CD14-positive monocyte (primary cell): ENCODE measurements around the gene CLDN18. TPM values are rescaled to one million over a fixed set of nuclear protein-coding genes. Genes with fewer than 3 reads are reported as not detected.

ENCODE experiments used
- DNase-seq, 3 donors: peaks; one replicate each; pipeline ENCODE4 v3.0.0-alpha.2; 2011 to 2022
- H2AFZ ChIP-seq: 2 replicates; pipeline ENCODE4 v1.6.0; 2012; ENCODE audit warnings: mild to moderate bottlenecking, low read depth, low read length, inconsistent platforms; ENCODE audit not compliant: insufficient read depth, poor library complexity, severe bottlenecking
- H3K27ac ChIP-seq, 2 donors: 1 replicate in 1 of 2; 2 replicates in 1 of 2; pipeline ENCODE4 v1.5.1; 2012 to 2013; ENCODE audit warnings: low read length in 2 of 2, control low read depth in 1 of 2, inconsistent platforms in 1 of 2, low read depth in 1 of 2, mild to moderate bottlenecking in 1 of 2
- H3K27me3 ChIP-seq, 2 donors: one replicate each; pipeline versions ENCODE4 v1.6.0 to v1.6.1; 2011 to 2013; ENCODE audit warnings: low read length in 2 of 2; ENCODE audit not compliant: control insufficient read depth in 2 of 2, insufficient read depth in 2 of 2
- H3K36me3 ChIP-seq, 2 donors: replicated peaks in 1 of 2; 1 replicate in 1 of 2; 2 replicates in 1 of 2; pipeline versions ENCODE4 v1.5.1 to v1.6.1; 2012 to 2013; ENCODE audit warnings: low read length in 2 of 2, control low read depth in 1 of 2, inconsistent platforms in 1 of 2, mild to moderate bottlenecking in 1 of 2; ENCODE audit not compliant: insufficient read depth in 2 of 2, control insufficient read depth in 1 of 2
- H3K4me1 ChIP-seq, 2 donors: 1 replicate in 1 of 2; 2 replicates in 1 of 2; pipeline versions ENCODE4 v1.5.1 to v1.6.1; 2012 to 2013; ENCODE audit warnings: low read length in 2 of 2, control low read depth in 1 of 2, inconsistent platforms in 1 of 2, mild to moderate bottlenecking in 1 of 2, moderate library complexity in 1 of 2; ENCODE audit not compliant: insufficient read depth in 2 of 2, control insufficient read depth in 1 of 2
- H3K4me2 ChIP-seq: replicated peaks from 2 replicates; pipeline ENCODE3; 2012; ENCODE audit warnings: low read length, moderate library complexity, mild to moderate bottlenecking; ENCODE audit not compliant: poor library complexity, severe bottlenecking; ENCODE audit errors: extremely low read depth
- H3K4me3 ChIP-seq, 3 experiments: fragments of 200-600 bp in 1 of 3; sonication (generic) in 1 of 3; replicated peaks in 1 of 3; 1 replicate in 2 of 3; 2 replicates in 1 of 3; pipeline ENCODE4 v1.5.1; 2011 to 2013; ENCODE audit warnings: low read length in 3 of 3, mild to moderate bottlenecking in 3 of 3, control low read depth in 2 of 3, low read depth in 2 of 3, inconsistent platforms in 1 of 3, moderate library complexity in 1 of 3
- H3K79me2 ChIP-seq: 2 replicates; pipeline ENCODE4 v1.6.0; 2012; ENCODE audit warnings: mild to moderate bottlenecking, control low read depth, inconsistent platforms, low read length, moderate library complexity; ENCODE audit not compliant: insufficient read depth
- H3K9ac ChIP-seq: 2 replicates; pipeline ENCODE4 v1.6.0; 2017; ENCODE audit warnings: low read length, mild to moderate bottlenecking; ENCODE audit not compliant: insufficient read depth, poor library complexity, severe bottlenecking
- H3K9me3 ChIP-seq, 2 donors: replicated peaks in 1 of 2; 1 replicate in 1 of 2; 2 replicates in 1 of 2; pipeline versions ENCODE4 v1.5.1 to v1.6.1; 2012 to 2013; ENCODE audit warnings: low read length in 2 of 2, control low read depth in 1 of 2; ENCODE audit not compliant: control insufficient read depth in 1 of 2, insufficient read depth in 1 of 2
- H4K20me1 ChIP-seq: 2 replicates; pipeline ENCODE4 v1.6.0; 2012; ENCODE audit warnings: mild to moderate bottlenecking, low read length, control low read depth, moderate library complexity; ENCODE audit not compliant: insufficient read depth
- H3K27ac Mint-ChIP-seq, 7 donors: one replicate each; pipeline ENCODE4 v1.8.0; 2020; ENCODE audit warnings: mild to moderate bottlenecking in 7 of 7, mixed read lengths in 7 of 7, moderate library complexity in 6 of 7, inconsistent platforms in 2 of 7
- H3K27me3 Mint-ChIP-seq, 3 donors: one replicate each; pipeline ENCODE4 v1.8.0; 2021 to 2022; ENCODE audit warnings: low read depth in 3 of 3, mild to moderate bottlenecking in 3 of 3, mixed read lengths in 3 of 3, moderate library complexity in 3 of 3, inconsistent platforms in 1 of 3
- H3K36me3 Mint-ChIP-seq, 2 donors: one replicate each; pipeline ENCODE4 v1.8.0; 2020; ENCODE audit warnings: mixed read lengths in 2 of 2, inconsistent platforms in 1 of 2, mild to moderate bottlenecking in 1 of 2
- H3K4me1 Mint-ChIP-seq: one replicate; pipeline ENCODE4 v1.8.0; 2020; ENCODE audit warnings: mild to moderate bottlenecking, mixed read lengths
- H3K4me3 Mint-ChIP-seq, 2 donors: one replicate each; pipeline ENCODE4 v1.8.0; 2020; ENCODE audit warnings: mild to moderate bottlenecking in 2 of 2, mixed read lengths in 2 of 2, moderate library complexity in 1 of 2
- H3K9me3 Mint-ChIP-seq, 7 donors: one replicate each; pipeline ENCODE4 v1.8.0; 2020 to 2022; ENCODE audit warnings: mixed read lengths in 7 of 7, mild to moderate bottlenecking in 6 of 7, moderate library complexity in 6 of 7, inconsistent platforms in 2 of 7
- WGBS: methylation state at CpG from one replicate; pipeline ENCODE4 v1.1.5; 2013; ENCODE audit warnings: missing lambda C conversion rate; ENCODE audit not compliant: insufficient coverage; 5-methylcytosine and 5-hydroxymethylcytosine counted together
- intact Hi-C, 2 donors: fragments of 100-400 bp; cut with micrococcal nuclease; formaldehyde crosslinking; loops; one replicate each; pipeline versions ENCODE4 v1.15.0 to v1.15.1; 2023
- polyA plus RNA-seq, 3 donors: library from polyadenylated mRNA; depleted of rRNA in 1 of 3; unstranded in 2 of 3; stranded (reverse) in 1 of 3; fragments of 300-500 nt in 2 of 3; fragments of >200 nt in 1 of 3; fragmentation: Illumina TruSeq in 2 of 3; gene quantifications; 1 replicate in 2 of 3; 2 replicates in 1 of 3; pipeline ENCODE4 v1.2.3, GENCODE V29; 2012 to 2021
- TF ChIP-seq, protein P1 (sequence below): fragments of 200-600 bp; IDR thresholded peaks from one replicate; pipeline ENCODE4 v1.8.0; 2022; ENCODE audit warnings: antibody characterized with exemption, mild to moderate bottlenecking

The CLDN18 gene
- polyA plus RNA-seq, 3 donors: not detected

DNA sequence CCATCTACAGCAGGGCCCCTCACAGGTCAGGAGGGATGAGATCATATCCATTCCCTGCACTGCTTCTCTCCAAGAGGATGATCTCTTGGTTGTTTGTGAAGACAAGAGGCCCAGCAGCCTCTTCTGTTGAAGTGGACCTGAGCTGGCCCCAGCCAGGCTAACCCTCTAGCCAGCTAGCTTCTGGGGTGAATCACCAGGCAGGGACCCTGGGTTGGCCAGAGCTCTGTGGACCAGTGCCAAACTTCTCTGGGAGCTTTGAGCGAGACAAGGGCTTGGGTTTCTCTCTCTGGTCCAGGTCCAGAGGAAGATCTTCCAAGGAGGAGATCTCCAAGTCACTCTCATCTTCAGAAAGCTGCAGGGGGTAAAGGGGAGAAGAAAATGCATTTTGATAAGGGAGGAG is 52.7 kb downstream of the CLDN18 start:
- TF ChIP-seq, protein P1, sequence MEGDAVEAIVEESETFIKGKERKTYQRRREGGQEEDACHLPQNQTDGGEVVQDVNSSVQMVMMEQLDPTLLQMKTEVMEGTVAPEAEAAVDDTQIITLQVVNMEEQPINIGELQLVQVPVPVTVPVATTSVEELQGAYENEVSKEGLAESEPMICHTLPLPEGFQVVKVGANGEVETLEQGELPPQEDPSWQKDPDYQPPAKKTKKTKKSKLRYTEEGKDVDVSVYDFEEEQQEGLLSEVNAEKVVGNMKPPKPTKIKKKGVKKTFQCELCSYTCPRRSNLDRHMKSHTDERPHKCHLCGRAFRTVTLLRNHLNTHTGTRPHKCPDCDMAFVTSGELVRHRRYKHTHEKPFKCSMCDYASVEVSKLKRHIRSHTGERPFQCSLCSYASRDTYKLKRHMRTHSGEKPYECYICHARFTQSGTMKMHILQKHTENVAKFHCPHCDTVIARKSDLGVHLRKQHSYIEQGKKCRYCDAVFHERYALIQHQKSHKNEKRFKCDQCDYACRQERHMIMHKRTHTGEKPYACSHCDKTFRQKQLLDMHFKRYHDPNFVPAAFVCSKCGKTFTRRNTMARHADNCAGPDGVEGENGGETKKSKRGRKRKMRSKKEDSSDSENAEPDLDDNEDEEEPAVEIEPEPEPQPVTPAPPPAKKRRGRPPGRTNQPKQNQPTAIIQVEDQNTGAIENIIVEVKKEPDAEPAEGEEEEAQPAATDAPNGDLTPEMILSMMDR: no peak
- no peak for DNase-seq
- Histone ChIP-seq H3K9me3 (no peaks in the 10 kb centered on the region), H3K4me3 (no peak overlapping the region), H3K79me2 (no peaks in the 10 kb centered on the region), H3K27ac (no peak overlapping the region), H3K9ac (no peak overlapping the region), H3K27me3 (no peaks in the 10 kb centered on the region), H3K4me1 (no peaks in the 10 kb centered on the region), H3K36me3 (peaks cover 0 to 20% of the 10 kb centered on the region in 2 donors), H2AFZ (no peak overlapping the region), H4K20me1 (no peaks in the 10 kb centered on the region), H3K4me2 (no peak overlapping the region)
- no peak overlapping the region for H3K4me3 Mint-ChIP-seq
- intact Hi-C loops: loop anchor here in 1 of 2 donors (10.0 kb wide), 1 partner anchor 862 kb away; no protein-coding TSS in a partner anchor
- WGBS: 80% methylated on average over 1 of the region's 1 CpG
- no peaks in the 10 kb centered on the region for H3K9me3 Mint-ChIP-seq
- peaks cover 0 to 2% (median 0%) of the 10 kb centered on the region in 3 donors for H3K27me3 Mint-ChIP-seq
- H3K36me3 Mint-ChIP-seq: peaks cover 12 to 23% of the 10 kb centered on the region in 2 donors
- H3K4me1 Mint-ChIP-seq: peaks cover 10% of the 10 kb centered on the region
- H3K27ac Mint-ChIP-seq: no peak overlapping the region

DNA sequence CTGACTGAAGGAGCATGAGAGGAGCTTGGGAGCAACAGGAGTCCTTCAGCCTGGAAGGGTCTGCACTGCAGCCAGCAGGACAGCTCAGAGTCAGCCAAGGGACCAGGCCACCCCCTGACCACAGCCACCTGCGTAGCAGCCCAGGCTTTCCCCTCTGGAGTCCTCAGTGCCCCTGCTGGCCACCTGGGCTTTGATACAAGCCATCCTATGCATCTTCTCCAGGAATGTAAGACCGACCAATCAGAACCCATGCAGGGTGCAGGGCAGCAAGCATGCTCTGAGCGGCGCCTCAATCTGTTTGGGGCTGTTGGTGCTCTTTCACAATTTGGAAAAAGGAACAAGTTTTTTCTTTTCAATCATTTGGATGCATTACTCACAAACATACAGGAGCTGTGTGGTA is 53.5 kb downstream of the CLDN18 start:
- no peaks in the 10 kb centered on the region for H3K27me3 ChIP-seq
- no peaks in the 10 kb centered on the region for H3K4me1 ChIP-seq
- no peak overlapping the region for H3K27ac Mint-ChIP-seq
- H3K9me3 Mint-ChIP-seq: no peaks in the 10 kb centered on the region
- H3K4me3 Mint-ChIP-seq: no peak overlapping the region
- H3K9me3 ChIP-seq: no peaks in the 10 kb centered on the region
- peaks cover 0 to 20% of the 10 kb centered on the region in 2 donors for H3K36me3 ChIP-seq
- no peaks in the 10 kb centered on the region for H3K79me2 ChIP-seq
- H3K27me3 Mint-ChIP-seq: peaks cover 0 to 2% (median 0%) of the 10 kb centered on the region in 3 donors
- H3K36me3 Mint-ChIP-seq: peaks cover 12 to 27% of the 10 kb centered on the region in 2 donors
- H3K27ac ChIP-seq: no peak overlapping the region
- no peak overlapping the region for H2AFZ ChIP-seq
- TF ChIP-seq, protein P1: no peak
- no peak for DNase-seq
- peaks cover 10% of the 10 kb centered on the region for H3K4me1 Mint-ChIP-seq
- H3K4me2 ChIP-seq: no peak overlapping the region
- 80% methylated on average over 1 of the region's 4 CpGs for WGBS
- no peak overlapping the region for H3K9ac ChIP-seq
- intact Hi-C loops: loop anchor here in 1 of 2 donors (10.0 kb wide), 1 partner anchor 861 kb away; no protein-coding TSS in a partner anchor
- no peak overlapping the region for H3K4me3 ChIP-seq
- no peaks in the 10 kb centered on the region for H4K20me1 ChIP-seq
